ENCODE results near the gene PAPPA2. TPM values are rescaled to one million over a fixed set of nuclear protein-coding genes. Genes with fewer than 3 reads are reported as not detected.

PAPPA2 gene
- total and polyA plus RNA-seq, 2 of the 8 experiments (the other 6 are each of a cell fraction or from before 2014, with no cell fraction given), result 0.08 to 0.88 TPM

DNA sequence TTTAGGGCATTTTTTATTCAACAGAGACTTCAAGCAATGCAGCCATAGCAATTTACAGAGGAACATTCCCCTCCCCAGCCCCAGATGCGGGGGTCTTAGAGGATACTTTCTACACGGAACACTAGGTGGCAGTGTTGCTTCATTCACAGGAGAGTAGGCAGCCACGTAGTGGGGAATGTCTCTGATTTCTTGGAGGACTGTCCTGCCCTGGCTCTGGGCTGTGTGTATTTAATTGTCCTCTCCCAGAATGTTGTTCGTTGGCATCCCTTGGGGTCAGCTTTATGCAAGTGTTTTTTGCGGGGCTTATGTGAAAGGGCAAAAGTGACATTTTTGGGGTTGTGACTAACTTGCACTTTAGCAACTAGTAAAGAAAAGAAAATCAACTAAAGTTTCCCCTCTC lies 96.9 kb downstream of the PAPPA2 start:
- H3K23me2 ChIP-seq (ENCODE audit: low read depth, low read length), result no peaks in the 10 kb centered on the region
- peaks cover 0 to 4% (median 0%) of the 10 kb centered on the region in 4 experiments; a peak in 3 of 7 replicates for H3K4me1 ChIP-seq (replicated peaks in 1 of 4; ENCODE audit: control insufficient read depth in 3 of 4, insufficient read depth in 4 of 4, low read length in 3 of 4)
- H4K20me1 ChIP-seq (replicated peaks in 1 of 2; ENCODE audit: control insufficient read depth in 1 of 2, insufficient read depth in 2 of 2, low read length in 2 of 2), result no peaks in the 10 kb centered on the region
- H2AK5ac ChIP-seq (ENCODE audit: low read depth, low read length), result no peak overlapping the region
- H3K4ac ChIP-seq (replicated peaks; ENCODE audit: insufficient read length, low read depth, low read length), result no peak overlapping the region
- H2BK15ac ChIP-seq (ENCODE audit: low read length), result no peak overlapping the region
- no peak overlapping the region for H2BK20ac ChIP-seq (ENCODE audit: low read length)
- no peak overlapping the region for H4K91ac ChIP-seq (replicated peaks; ENCODE audit: insufficient read length, low read length)
- H3K56ac ChIP-seq (replicated peaks; ENCODE audit: insufficient read length, low read depth, low read length), result no peak overlapping the region
- H2BK5ac ChIP-seq (ENCODE audit: low read depth, low read length), result no peak overlapping the region
- CTCF ChIA-PET (ENCODE audit: partially characterized antibody), result interaction anchor here (0.5 to 8.8 kb wide), 49 partner anchors 9 to 957 kb away, joined by 3 to 105 read pairs (median 4); no protein-coding TSS in a partner anchor
- H3K27ac ChIP-seq (ENCODE audit: low read depth, low read length), result no peak overlapping the region
- H3K4me2 ChIP-seq (ENCODE audit: insufficient read depth in 1 of 2, low read depth in 2 of 2, low read length in 2 of 2), result no peak overlapping the region
- H2BK120ac ChIP-seq (replicated peaks; ENCODE audit: low read depth, low read length), result no peak overlapping the region
- DNase-seq (ENCODE audit: low read depth in 1 of 2, low spot score in 2 of 2), result peak; percentile 17 to 70
- no peaks in the 10 kb centered on the region for H3K79me1 ChIP-seq (ENCODE audit: low read depth, low read length)
- no peak overlapping the region for H4K8ac ChIP-seq (ENCODE audit: extremely low read depth, insufficient read depth, low read length)
- no peaks in the 10 kb centered on the region for H3K27me3 ChIP-seq (replicated peaks in 1 of 4; ENCODE audit: control insufficient read depth in 3 of 4, extremely low read depth in 1 of 4, insufficient read depth in 3 of 4, low read length in 3 of 4)
- no peaks in the 10 kb centered on the region for H3K36me3 ChIP-seq (ENCODE audit: control insufficient read depth in 2 of 4, insufficient read depth in 4 of 4, low read length in 3 of 4)
- peak; percentile 90 for FAIRE-seq
- H3K18ac ChIP-seq (ENCODE audit: extremely low read depth, low read length), result no peak overlapping the region
- no peak overlapping the region for H4K5ac ChIP-seq (ENCODE audit: insufficient read length, low read depth, low read length)
- peak overlapping the region; percentile 46; the same call in 1 of the 2 replicates for H2AFZ ChIP-seq (ENCODE audit: low read length)
- H3K23ac ChIP-seq (ENCODE audit: insufficient read length), result no peak overlapping the region
- WGBS, 2 experiments (ENCODE audit: extremely low coverage in 1 of 2, insufficient coverage in 1 of 2, insufficient read length in 1 of 2, insufficient replicate concordance in 2 of 2, low coverage in 1 of 2, low lambda C conversion rate in 2 of 2, missing lambda C conversion rate in 1 of 2), result 16% methylated on average over 5 of the region's 5 CpGs; no CpG with 5 or more reads in 1 of the 2 experiments
- POLR2A ChIA-PET (ENCODE audit: partially characterized antibody), result no interaction called here
- H3K79me2 ChIP-seq (ENCODE audit: control insufficient read depth in 1 of 2, insufficient read depth in 2 of 2, low read length in 2 of 2), result no peaks in the 10 kb centered on the region
- no peak overlapping the region for H3K9ac ChIP-seq (replicated peaks in 1 of 4; ENCODE audit: extremely low read depth in 1 of 4, low read depth in 3 of 4, low read length in 3 of 4)
- no peak overlapping the region for H2BK12ac ChIP-seq (ENCODE audit: low read depth, low read length)
- no peak overlapping the region for H3K14ac ChIP-seq (ENCODE audit: insufficient read length)
- no peaks in the 10 kb centered on the region for H3K9me3 ChIP-seq (ENCODE audit: insufficient read depth in 2 of 2, low read depth in 1 of 2, low read length in 1 of 2)
- no peak overlapping the region for H3K4me3 ChIP-seq (ENCODE audit: extremely low read depth in 1 of 4, insufficient read depth in 2 of 4, low read depth in 3 of 4, low read length in 4 of 4)
- no peak for TF ChIP-seq PHF8 (conservative IDR thresholded peaks at IDR 0.05; ENCODE audit: low read depth, low read length)
- peak; percentile 97 to 98 for TF ChIP-seq RAD21 (IDR thresholded peaks at IDR 0.05 in 1 of 2, conservative IDR thresholded peaks at IDR 0.05 in 1 of 2; ENCODE audit: low read depth in 2 of 2, low read length in 2 of 2)
- no peak for TF ChIP-seq NANOG (IDR thresholded peaks at IDR 0.05; ENCODE audit: insufficient read depth, low read depth, low read length, poor library complexity, severe bottlenecking)
- TF ChIP-seq CBX8 (IDR thresholded peaks at IDR 0.05; ENCODE audit: borderline replicate concordance, low read depth, low read length), result no peak
- TF ChIP-seq KDM1A (IDR thresholded peaks at IDR 0.05; ENCODE audit: borderline replicate concordance, low read length), result no peak
- no peak for TF ChIP-seq ASH2L (IDR thresholded peaks at IDR 0.05; ENCODE audit: low read length)
- no peak for TF ChIP-seq SIN3A (conservative IDR thresholded peaks at IDR 0.05 in 1 of 2, IDR thresholded peaks at IDR 0.05 in 1 of 2; ENCODE audit: low read depth in 1 of 2, low read length in 2 of 2)
- no peak for TF ChIP-seq SRF (IDR thresholded peaks at IDR 0.05; ENCODE audit: low read depth, low read length)
- no peak for TF ChIP-seq FOSL1 (IDR thresholded peaks at IDR 0.05; ENCODE audit: insufficient read depth, low read depth, low read length)
- TF ChIP-seq RXRA (IDR thresholded peaks at IDR 0.05; ENCODE audit: insufficient read depth, low read depth, low read length), result no peak
- no peak for TF ChIP-seq KDM5A (IDR thresholded peaks at IDR 0.05; ENCODE audit: low read length)
- TF ChIP-seq, protein P1, sequence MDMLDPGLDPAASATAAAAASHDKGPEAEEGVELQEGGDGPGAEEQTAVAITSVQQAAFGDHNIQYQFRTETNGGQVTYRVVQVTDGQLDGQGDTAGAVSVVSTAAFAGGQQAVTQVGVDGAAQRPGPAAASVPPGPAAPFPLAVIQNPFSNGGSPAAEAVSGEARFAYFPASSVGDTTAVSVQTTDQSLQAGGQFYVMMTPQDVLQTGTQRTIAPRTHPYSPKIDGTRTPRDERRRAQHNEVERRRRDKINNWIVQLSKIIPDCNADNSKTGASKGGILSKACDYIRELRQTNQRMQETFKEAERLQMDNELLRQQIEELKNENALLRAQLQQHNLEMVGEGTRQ (IDR thresholded peaks at IDR 0.05; ENCODE audit: low read length), result no peak
